NCI-H446 treated with DMSO at 0.1 percent for 48 hours (cell line): ENCODE measurements around the gene INSC.

Experiments used
- DNase-seq: peaks from one replicate; lab custom pipeline; 2025; lab: John Stamatoyannopoulos, UW

The INSC gene

GRCh38 chr11:15148169-15148568 is 33.4 kb downstream of the INSC start:
- DNase-seq, result no peak

GRCh38 chr11:15149050-15149449 is 34.3 kb downstream of the INSC start:
- DNase-seq, result no peak

- DNase-seq, result no peak
Observed at GRCh38 chr11:15150507-15150906, 35.8 kb downstream of the INSC start.

GRCh38 chr11:15153231-15153630 is 38.5 kb downstream of the INSC start:
- no peak for DNase-seq

- no peak for DNase-seq
Observed at GRCh38 chr11:15157181-15157580, 42.5 kb downstream of the INSC start.

GRCh38 chr11:15157606-15158137 is 42.9 kb downstream of the INSC start:
- DNase-seq, result no peak

- no peak for DNase-seq
Observed at GRCh38 chr11:15158351-15159015, 43.8 kb downstream of the INSC start.

- no peak for DNase-seq
Observed at GRCh38 chr11:15159085-15159484, 44.4 kb downstream of the INSC start.

- DNase-seq, result no peak
Observed at GRCh38 chr11:15161790-15162189, 47.1 kb downstream of the INSC start.

- DNase-seq, result no peak
Observed at GRCh38 chr11:15163136-15163535, 48.4 kb downstream of the INSC start.

- no peak for DNase-seq
Observed at GRCh38 chr11:15166204-15166603, 51.5 kb downstream of the INSC start.

GRCh38 chr11:15169815-15170551 is 55.3 kb downstream of the INSC start:
- no peak for DNase-seq

- no peak for DNase-seq
Observed at GRCh38 chr11:15170698-15171097, 56.0 kb downstream of the INSC start.

GRCh38 chr11:15171956-15172355 is 57.2 kb downstream of the INSC start:
- no peak for DNase-seq

- no peak for DNase-seq
Observed at GRCh38 chr11:15175831-15176230, 61.1 kb downstream of the INSC start.

- no peak for DNase-seq
Observed at GRCh38 chr11:15176646-15177163, 62.0 kb downstream of the INSC start.

GRCh38 chr11:15177491-15177890 is 62.8 kb downstream of the INSC start:
- DNase-seq, result no peak

GRCh38 chr11:15178214-15178613 is 63.5 kb downstream of the INSC start:
- no peak for DNase-seq

- DNase-seq, result no peak
Observed at GRCh38 chr11:15179167-15179566, 64.4 kb downstream of the INSC start.

GRCh38 chr11:15180212-15180792 is 65.6 kb downstream of the INSC start:
- no peak for DNase-seq

GRCh38 chr11:15182372-15182771 is 67.6 kb downstream of the INSC start:
- DNase-seq, result no peak

GRCh38 chr11:15185021-15185420 is 70.3 kb downstream of the INSC start:
- no peak for DNase-seq

- no peak for DNase-seq
Observed at GRCh38 chr11:15186146-15186545, 71.4 kb downstream of the INSC start.
